ENCODE results near the gene HACD1. TPM values are rescaled to one million over a fixed set of nuclear protein-coding genes. Genes with fewer than 3 reads are reported as not detected.
"Not testable (repeated sequence)": the region's sequence is repeated elsewhere in the genome, so short reads cannot be mapped to it uniquely, and the experiment has no call there.

Gene HACD1
- total and polyA plus RNA-seq, 9 donors: 4.8 to 13.6 (median 7.5) TPM

DNA sequence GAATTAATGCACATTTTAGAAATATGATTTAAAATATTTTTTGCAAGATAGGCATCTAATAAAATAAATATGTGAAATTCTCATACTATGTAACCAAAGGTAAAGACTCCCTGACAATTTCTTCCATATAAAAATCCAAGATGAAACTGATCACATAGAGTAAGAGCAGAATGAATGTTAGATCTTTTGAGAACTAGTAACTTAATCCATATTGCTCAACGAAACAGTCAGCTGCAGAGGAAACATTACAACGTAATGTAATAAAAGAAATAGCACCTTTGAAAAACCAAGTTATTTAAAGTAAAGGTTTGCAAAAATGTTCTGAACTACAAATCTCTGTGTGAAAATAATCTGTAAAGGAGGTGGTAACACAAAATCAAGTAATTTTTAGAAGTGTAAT is 28.8 kb downstream of the HACD1 start:
- Histone ChIP-seq H3K9me3 (no peaks in the 10 kb centered on the region), H3K4me1 (ENCODE audit: insufficient read depth) (no peaks in the 10 kb centered on the region), H3K4me3 (no peak overlapping the region), H3K27ac (no peak overlapping the region), H3K36me3 (no peaks in the 10 kb centered on the region), H3K27me3 (no peaks in the 10 kb centered on the region)
- WGBS, 3 donors: 83 to 87% (median 85%) methylated on average over 2 of the region's 2 CpGs
- intact Hi-C loops (cut with DNase I): no loop called here
- DNase-seq: no peak
- TF ChIP-seq POLR2A (IDR thresholded peaks at IDR 0.05): no peak
- TF ChIP-seq EP300 (IDR thresholded peaks at IDR 0.05): no peak
- no peak for TF ChIP-seq CTCF (IDR thresholded peaks at IDR 0.05)

DNA sequence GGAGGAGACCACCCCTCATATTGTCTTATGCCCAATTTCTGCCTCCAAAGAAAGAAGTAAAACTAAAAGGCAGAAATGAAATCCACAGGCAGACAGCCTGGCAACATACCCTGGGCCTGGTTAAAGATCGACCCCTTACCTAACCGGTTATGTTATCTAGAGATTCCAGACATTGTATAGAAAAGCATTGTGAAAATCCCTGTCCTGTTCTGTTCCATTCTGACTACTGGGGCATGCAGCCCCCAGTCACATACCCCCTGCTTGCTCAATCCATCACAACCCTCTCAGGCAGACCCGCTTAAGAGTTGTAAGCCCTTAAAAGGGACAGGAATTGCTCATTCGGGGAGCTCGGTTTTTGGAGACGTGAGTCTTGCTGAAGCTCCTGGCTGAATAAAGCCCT is 29.9 kb downstream of the HACD1 start:
- H3K36me3 ChIP-seq; H3K9me3 ChIP-seq; H3K4me3 ChIP-seq; DNase-seq; intact Hi-C loops (cut with DNase I); H3K27ac ChIP-seq; H3K4me1 ChIP-seq (ENCODE audit: insufficient read depth); H3K27me3 ChIP-seq: not testable (repeated sequence)
- 82 to 87% (median 85%) methylated on average over 6 of the region's 6 CpGs for whole genome bisulfite sequencing, 3 donors

- no peak overlapping the region for H3K27ac ChIP-seq
- H3K4me3 ChIP-seq: no peak overlapping the region
- TF ChIP-seq CTCF (IDR thresholded peaks at IDR 0.05): no peak
- no peak for TF ChIP-seq POLR2A (IDR thresholded peaks at IDR 0.05)
- TF ChIP-seq EP300 (IDR thresholded peaks at IDR 0.05): no peak
- H3K27me3 ChIP-seq: no peaks in the 10 kb centered on the region
- H3K36me3 ChIP-seq: no peaks in the 10 kb centered on the region
- no peaks in the 10 kb centered on the region for H3K9me3 ChIP-seq
- 27 to 35% (median 35%) methylated on average over 6 of the region's 6 CpGs for WGBS, 3 donors
- DNase-seq: no peak
- intact Hi-C loops (cut with DNase I): no loop called here
- H3K4me1 ChIP-seq (ENCODE audit: insufficient read depth): no peaks in the 10 kb centered on the region
Measured at GRCh38 chr10:17586821-17587234, 30.3 kb downstream of the HACD1 start.

GRCh38 chr10:17585016-17585415 is 32.2 kb downstream of the HACD1 start:
- DNase-seq: no peak
- 74 to 86% (median 76%) methylated on average over 8 of the region's 8 CpGs for WGBS, 3 donors
- H3K27ac ChIP-seq: no peak overlapping the region
- no peaks in the 10 kb centered on the region for H3K9me3 ChIP-seq
- intact Hi-C loops (cut with DNase I): no loop called here
- H3K36me3 ChIP-seq: no peaks in the 10 kb centered on the region
- TF ChIP-seq POLR2A (IDR thresholded peaks at IDR 0.05) (no peak), EP300 (IDR thresholded peaks at IDR 0.05) (no peak), CTCF (IDR thresholded peaks at IDR 0.05) (no peak)
- H3K4me1 ChIP-seq (ENCODE audit: insufficient read depth): no peaks in the 10 kb centered on the region
- H3K4me3 ChIP-seq: no peak overlapping the region
- H3K27me3 ChIP-seq: no peaks in the 10 kb centered on the region

DNA sequence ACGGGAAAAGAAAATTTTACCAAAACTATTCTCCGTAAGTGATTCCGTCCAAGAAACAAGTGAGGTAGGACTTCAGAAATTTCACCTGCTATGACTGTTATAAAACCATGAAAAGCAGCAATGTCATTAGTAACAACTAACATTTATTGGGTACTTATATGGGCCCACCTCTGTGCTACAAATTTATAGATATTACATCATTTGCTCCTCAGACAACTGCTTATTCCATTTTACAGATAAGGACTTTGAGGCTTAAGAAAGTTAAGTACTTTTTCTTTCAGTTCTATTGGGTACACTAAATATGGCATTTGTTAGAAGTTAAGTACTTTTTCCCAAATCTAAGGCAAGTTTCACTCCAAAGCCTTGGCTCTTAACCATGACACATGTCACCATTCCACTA is 36.3 kb downstream of the HACD1 start:
- no peak overlapping the region for H3K27ac ChIP-seq
- H3K4me3 ChIP-seq: no peak overlapping the region
- no peak for DNase-seq
- no peaks in the 10 kb centered on the region for H3K36me3 ChIP-seq
- no peak for TF ChIP-seq EP300 (IDR thresholded peaks at IDR 0.05)
- TF ChIP-seq POLR2A (IDR thresholded peaks at IDR 0.05): no peak
- no peak for TF ChIP-seq CTCF (IDR thresholded peaks at IDR 0.05)
- 35 to 64% (median 44%) methylated on average over 3 of the region's 3 CpGs for WGBS, 3 donors
- H3K4me1 ChIP-seq (ENCODE audit: insufficient read depth): no peaks in the 10 kb centered on the region
- H3K9me3 ChIP-seq: no peaks in the 10 kb centered on the region
- intact Hi-C loops (cut with DNase I): no loop called here
- no peaks in the 10 kb centered on the region for H3K27me3 ChIP-seq
